Measurements from ENCODE around the gene ERN1. TPM values are rescaled to one million over a fixed set of nuclear protein-coding genes. Genes with fewer than 3 reads are reported as not detected.

The ERN1 gene
- total and polyA plus RNA-seq, 2 of the 13 experiments (the other 11 are each of a cell fraction or from before 2014, with no cell fraction given): 6.0 to 12.7 TPM

GRCh38 chr17:64145751-64146417 lies 15.9 kb upstream of the ERN1 start (continued):
- peak; percentile 87 for TF ChIP-seq HINFP (CRISPR knock-in tag; IDR thresholded peaks at IDR 0.05; ENCODE audit: low read depth)
- peak; percentile 97 for TF ChIP-seq ZNF350 (CRISPR knock-in tag; IDR thresholded peaks at IDR 0.05; ENCODE audit: borderline replicate concordance, low read depth)
- peak; percentile 86 for TF ChIP-seq TBX2 (CRISPR knock-in tag; IDR thresholded peaks at IDR 0.05; ENCODE audit: borderline replicate concordance)
- TF ChIP-seq MBNL3 (CRISPR knock-in tag; conservative IDR thresholded peaks at IDR 0.05): peak; percentile 93
- no peak; the same call in 1 of the 2 replicates for TF ChIP-seq NFIC (IDR thresholded peaks at IDR 0.05; ENCODE audit: low read length)
- peak; percentile 96 for TF ChIP-seq ZNF788 (CRISPR knock-in tag; IDR thresholded peaks at IDR 0.05; ENCODE audit: borderline replicate concordance)
- TF ChIP-seq POLR2G (IDR thresholded peaks at IDR 0.05; ENCODE audit: low read depth, low read length): peak; percentile 100
- no peak for TF ChIP-seq MZF1 (CRISPR knock-in tag; IDR thresholded peaks at IDR 0.05; ENCODE audit: borderline replicate concordance)
- TF ChIP-seq RBAK (CRISPR knock-in tag; IDR thresholded peaks at IDR 0.05): no peak
- peak; percentile 62 for TF ChIP-seq ELF1 (CRISPR knock-in tag; IDR thresholded peaks at IDR 0.05)
- TF ChIP-seq ZNF790 (CRISPR knock-in tag; IDR thresholded peaks at IDR 0.05; ENCODE audit: borderline replicate concordance): peak; percentile 80; the same call in 1 of the 2 replicates
- 0 out of 2 replicates have a peak, but pooled peaks have one; percentile 63 for TF ChIP-seq ZNF468 (CRISPR knock-in tag; IDR thresholded peaks at IDR 0.05)
- peak; percentile 94 for TF ChIP-seq KDM2A (CRISPR knock-in tag; IDR thresholded peaks at IDR 0.05; ENCODE audit: borderline replicate concordance, low read depth)
- peak; percentile 84; the same call in 1 of the 2 replicates for TF ChIP-seq XBP1 (CRISPR knock-in tag; IDR thresholded peaks at IDR 0.05)
- peak; percentile 51; the same call in 1 of the 2 replicates for TF ChIP-seq THRA (CRISPR knock-in tag; IDR thresholded peaks at IDR 0.05; ENCODE audit: borderline replicate concordance)
- TF ChIP-seq GTF3A (CRISPR knock-in tag; conservative IDR thresholded peaks at IDR 0.05): no peak
- TF ChIP-seq ZNF878 (CRISPR knock-in tag; IDR thresholded peaks at IDR 0.05): no peak; the same call in 1 of the 2 replicates
- peak; percentile 87 for TF ChIP-seq RXRB (CRISPR knock-in tag; IDR thresholded peaks at IDR 0.05; ENCODE audit: borderline replicate concordance)
- TF ChIP-seq HCFC1 (IDR thresholded peaks at IDR 0.05; ENCODE audit: low read depth, low read length): peak; percentile 62
- peak; percentile 89; the same call in 1 of the 2 replicates for TF ChIP-seq ZNF275 (CRISPR knock-in tag; IDR thresholded peaks at IDR 0.05; ENCODE audit: borderline replicate concordance)
- peak; percentile 85 for TF ChIP-seq GATAD2A (CRISPR knock-in tag; IDR thresholded peaks at IDR 0.05)
- TF ChIP-seq TCF7 (IDR thresholded peaks at IDR 0.05; ENCODE audit: low read depth): no peak
- no peak for TF ChIP-seq FUBP1 (CRISPR knock-in tag; IDR thresholded peaks at IDR 0.05; ENCODE audit: borderline replicate concordance)
- TF ChIP-seq FOXK2 (IDR thresholded peaks at IDR 0.05): peak; percentile 33; the same call in 1 of the 2 replicates
- peak; percentile 87; the same call in 1 of the 2 replicates for TF ChIP-seq ZNF558 (CRISPR knock-in tag; IDR thresholded peaks at IDR 0.05; ENCODE audit: borderline replicate concordance)

All from HepG2 (cell line).